ENCODE measurements around the gene BCAS4.

Gene BCAS4

DNA sequence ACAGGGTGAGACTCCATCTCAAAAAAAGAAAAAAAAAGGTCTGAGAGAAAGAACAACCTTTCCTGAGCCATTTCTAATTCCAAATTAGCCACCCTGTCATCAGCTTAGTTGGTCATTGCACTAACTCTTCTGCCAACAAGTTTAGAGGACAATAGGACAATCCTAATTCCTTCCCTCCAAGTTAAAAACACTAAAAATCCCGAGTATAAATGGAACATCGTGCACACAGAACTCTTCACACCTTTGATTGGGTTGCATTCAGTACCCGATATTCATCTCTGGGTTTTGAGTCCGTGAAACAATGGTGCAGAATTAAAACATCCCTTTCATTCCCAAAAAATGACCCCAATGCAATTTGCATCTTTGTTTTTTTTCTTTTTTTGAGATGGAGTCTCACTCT is 40.4 kb upstream of the BCAS4 start:
- TF ChIP-seq, protein P1, sequence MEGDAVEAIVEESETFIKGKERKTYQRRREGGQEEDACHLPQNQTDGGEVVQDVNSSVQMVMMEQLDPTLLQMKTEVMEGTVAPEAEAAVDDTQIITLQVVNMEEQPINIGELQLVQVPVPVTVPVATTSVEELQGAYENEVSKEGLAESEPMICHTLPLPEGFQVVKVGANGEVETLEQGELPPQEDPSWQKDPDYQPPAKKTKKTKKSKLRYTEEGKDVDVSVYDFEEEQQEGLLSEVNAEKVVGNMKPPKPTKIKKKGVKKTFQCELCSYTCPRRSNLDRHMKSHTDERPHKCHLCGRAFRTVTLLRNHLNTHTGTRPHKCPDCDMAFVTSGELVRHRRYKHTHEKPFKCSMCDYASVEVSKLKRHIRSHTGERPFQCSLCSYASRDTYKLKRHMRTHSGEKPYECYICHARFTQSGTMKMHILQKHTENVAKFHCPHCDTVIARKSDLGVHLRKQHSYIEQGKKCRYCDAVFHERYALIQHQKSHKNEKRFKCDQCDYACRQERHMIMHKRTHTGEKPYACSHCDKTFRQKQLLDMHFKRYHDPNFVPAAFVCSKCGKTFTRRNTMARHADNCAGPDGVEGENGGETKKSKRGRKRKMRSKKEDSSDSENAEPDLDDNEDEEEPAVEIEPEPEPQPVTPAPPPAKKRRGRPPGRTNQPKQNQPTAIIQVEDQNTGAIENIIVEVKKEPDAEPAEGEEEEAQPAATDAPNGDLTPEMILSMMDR (IDR thresholded peaks at IDR 0.05; ENCODE audit: extremely low read depth, insufficient read depth, missing control alignments) = no peak
- in situ Hi-C loops (cut with MboI; ENCODE audit: low pct_unique_long_range_greater_than_20kb, low sequenced_read_pairs, unreplicated experiment) = no loop called here

DNA sequence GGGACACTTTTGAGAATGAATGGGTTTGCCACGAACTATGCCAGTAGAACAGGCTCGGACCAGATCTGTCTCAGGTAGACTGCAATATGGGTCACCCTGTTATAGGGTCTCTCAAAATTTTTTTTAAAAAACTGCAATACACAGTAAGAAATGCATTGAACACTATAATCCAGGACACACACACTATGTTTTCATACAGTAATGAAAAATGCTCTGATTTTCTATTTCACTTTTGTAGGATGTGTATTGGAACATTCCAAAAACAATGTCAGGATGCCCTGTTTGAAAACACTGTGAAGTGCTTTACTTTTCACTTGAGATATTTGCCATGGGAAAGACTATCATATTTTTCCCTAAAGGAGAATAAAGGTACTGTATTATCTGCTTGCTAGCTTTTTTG is 38.4 kb upstream of the BCAS4 start:
- DNase-seq (ENCODE audit: low spot score) = no peak
- in situ Hi-C loops (cut with MboI; ENCODE audit: low pct_unique_long_range_greater_than_20kb, low sequenced_read_pairs, unreplicated experiment) = no loop called here
- TF ChIP-seq, protein P1 (IDR thresholded peaks at IDR 0.05; ENCODE audit: extremely low read depth, insufficient read depth, missing control alignments) = no peak

More for the DNA sequence above, 40.4 kb upstream of the BCAS4 start:
- DNase-seq (ENCODE audit: low spot score) = no peak

DNA sequence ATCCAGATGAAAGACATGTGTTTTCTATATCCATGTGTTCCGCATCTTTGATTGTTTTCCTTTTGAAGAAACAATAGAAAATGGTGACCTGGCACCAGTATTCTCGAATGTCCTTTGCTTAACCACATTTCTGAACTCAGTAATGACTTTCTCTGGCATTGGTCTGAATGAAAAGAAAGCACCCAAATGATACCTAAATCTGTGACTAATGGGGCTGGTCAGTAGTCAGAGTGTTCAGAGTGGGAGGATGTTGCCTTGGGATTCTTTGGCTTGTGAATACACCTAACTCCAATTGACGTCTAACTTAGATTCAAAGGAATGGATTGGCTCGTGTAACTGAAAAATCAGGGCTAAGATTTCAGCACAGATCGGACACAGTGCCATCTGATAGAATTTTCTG is 36.4 kb upstream of the BCAS4 start:
- no peak for DNase-seq (ENCODE audit: low spot score)
- TF ChIP-seq, protein P1 (IDR thresholded peaks at IDR 0.05; ENCODE audit: extremely low read depth, insufficient read depth, missing control alignments) = no peak
- in situ Hi-C loops (cut with MboI; ENCODE audit: low pct_unique_long_range_greater_than_20kb, low sequenced_read_pairs, unreplicated experiment) = no loop called here

DNA sequence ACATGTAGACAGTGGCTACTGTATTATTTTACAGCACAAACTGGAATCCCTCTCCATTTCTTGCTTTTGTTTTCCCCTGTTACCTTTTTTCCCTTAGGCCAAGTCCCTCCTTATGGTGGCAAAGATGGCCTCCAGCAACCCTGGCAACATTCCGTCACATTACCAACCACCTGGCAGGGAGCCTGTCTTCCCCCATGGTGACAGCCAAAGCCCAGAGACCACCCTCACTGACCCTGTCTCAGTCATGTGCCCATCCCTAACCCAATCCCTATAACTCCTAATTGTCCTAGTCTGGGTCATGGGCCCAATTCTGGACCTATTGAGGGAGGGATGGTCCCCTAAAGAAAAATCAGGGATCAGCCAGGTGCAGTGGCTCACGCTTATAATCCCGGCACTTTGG is 35.9 kb upstream of the BCAS4 start:
- in situ Hi-C loops (cut with MboI; ENCODE audit: low pct_unique_long_range_greater_than_20kb, low sequenced_read_pairs, unreplicated experiment) = no loop called here
- TF ChIP-seq, protein P1 (IDR thresholded peaks at IDR 0.05; ENCODE audit: extremely low read depth, insufficient read depth, missing control alignments) = no peak
- DNase-seq (ENCODE audit: low spot score) = no peak

DNA sequence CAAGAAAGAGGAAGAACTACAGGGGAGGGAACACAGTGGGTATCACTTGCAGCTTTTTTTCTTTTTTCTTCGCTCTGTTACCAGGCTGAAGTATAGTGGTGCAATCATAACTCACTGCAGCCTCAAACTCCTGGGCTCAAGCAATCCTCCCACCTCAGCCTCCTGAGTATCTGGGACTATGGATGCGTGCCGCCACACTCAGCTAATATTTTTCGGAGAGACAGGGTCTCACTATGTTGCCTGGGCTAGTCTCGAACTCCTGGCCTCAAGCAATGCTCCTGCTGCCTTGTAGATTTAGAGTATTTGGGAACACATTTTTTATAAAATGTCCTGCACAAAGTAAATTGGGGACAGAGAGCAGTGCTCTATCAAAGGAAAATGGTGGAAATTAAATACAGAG is 35.2 kb upstream of the BCAS4 start:
- TF ChIP-seq, protein P1 (IDR thresholded peaks at IDR 0.05; ENCODE audit: extremely low read depth, insufficient read depth, missing control alignments) = no peak
- DNase-seq (ENCODE audit: low spot score) = no peak
- in situ Hi-C loops (cut with MboI; ENCODE audit: low pct_unique_long_range_greater_than_20kb, low sequenced_read_pairs, unreplicated experiment) = no loop called here

DNA sequence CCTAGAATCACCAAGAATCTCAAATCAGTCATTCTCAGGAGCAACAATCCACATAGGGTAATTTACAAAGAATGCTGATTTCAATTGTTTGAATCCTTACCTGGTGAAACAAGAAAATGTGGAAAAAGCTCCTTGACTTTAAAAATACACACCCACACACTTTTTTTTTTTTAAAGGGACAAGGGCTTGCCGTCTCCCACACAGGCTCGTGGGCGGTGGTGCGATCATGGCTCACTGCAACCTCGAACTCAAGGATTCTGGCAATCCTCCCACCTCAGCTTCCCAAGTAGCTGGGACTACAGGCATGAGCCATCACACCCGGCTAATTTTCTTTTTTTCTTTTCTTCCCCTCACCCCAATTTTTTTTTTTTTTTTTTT is 32.8 kb upstream of the BCAS4 start:
- no peak for DNase-seq (ENCODE audit: low spot score)
- in situ Hi-C loops (cut with MboI; ENCODE audit: low pct_unique_long_range_greater_than_20kb, low sequenced_read_pairs, unreplicated experiment) = no loop called here
- TF ChIP-seq, protein P1 (IDR thresholded peaks at IDR 0.05; ENCODE audit: extremely low read depth, insufficient read depth, missing control alignments) = no peak
